CD14-positive monocyte (primary cell): ENCODE results near the gene KIF5C. TPM values are rescaled to one million over a fixed set of nuclear protein-coding genes. Genes with fewer than 3 reads are reported as not detected.

ENCODE experiments used
- DNase-seq, 3 donors: peaks; one replicate each; pipeline ENCODE4 v3.0.0-alpha.2; 2011 to 2022
- H2AFZ ChIP-seq: 2 replicates; pipeline ENCODE4 v1.6.0; 2012; ENCODE audit warnings: mild to moderate bottlenecking, low read depth, low read length, inconsistent platforms; ENCODE audit not compliant: insufficient read depth, poor library complexity, severe bottlenecking
- H3K27ac ChIP-seq, 2 donors: 1 replicate in 1 of 2; 2 replicates in 1 of 2; pipeline ENCODE4 v1.5.1; 2012 to 2013; ENCODE audit warnings: low read length in 2 of 2, control low read depth in 1 of 2, inconsistent platforms in 1 of 2, low read depth in 1 of 2, mild to moderate bottlenecking in 1 of 2
- H3K27me3 ChIP-seq, 2 donors: one replicate each; pipeline versions ENCODE4 v1.6.0 to v1.6.1; 2011 to 2013; ENCODE audit warnings: low read length in 2 of 2; ENCODE audit not compliant: control insufficient read depth in 2 of 2, insufficient read depth in 2 of 2
- H3K36me3 ChIP-seq, 2 donors: replicated peaks in 1 of 2; 1 replicate in 1 of 2; 2 replicates in 1 of 2; pipeline versions ENCODE4 v1.5.1 to v1.6.1; 2012 to 2013; ENCODE audit warnings: low read length in 2 of 2, control low read depth in 1 of 2, inconsistent platforms in 1 of 2, mild to moderate bottlenecking in 1 of 2; ENCODE audit not compliant: insufficient read depth in 2 of 2, control insufficient read depth in 1 of 2
- H3K4me1 ChIP-seq, 2 donors: 1 replicate in 1 of 2; 2 replicates in 1 of 2; pipeline versions ENCODE4 v1.5.1 to v1.6.1; 2012 to 2013; ENCODE audit warnings: low read length in 2 of 2, control low read depth in 1 of 2, inconsistent platforms in 1 of 2, mild to moderate bottlenecking in 1 of 2, moderate library complexity in 1 of 2; ENCODE audit not compliant: insufficient read depth in 2 of 2, control insufficient read depth in 1 of 2
- H3K4me2 ChIP-seq: replicated peaks from 2 replicates; pipeline ENCODE3; 2012; ENCODE audit warnings: low read length, moderate library complexity, mild to moderate bottlenecking; ENCODE audit not compliant: poor library complexity, severe bottlenecking; ENCODE audit errors: extremely low read depth
- H3K4me3 ChIP-seq, 3 experiments: fragments of 200-600 bp in 1 of 3; sonication (generic) in 1 of 3; replicated peaks in 1 of 3; 1 replicate in 2 of 3; 2 replicates in 1 of 3; pipeline ENCODE4 v1.5.1; 2011 to 2013; ENCODE audit warnings: low read length in 3 of 3, mild to moderate bottlenecking in 3 of 3, control low read depth in 2 of 3, low read depth in 2 of 3, inconsistent platforms in 1 of 3, moderate library complexity in 1 of 3
- H3K79me2 ChIP-seq: 2 replicates; pipeline ENCODE4 v1.6.0; 2012; ENCODE audit warnings: mild to moderate bottlenecking, control low read depth, inconsistent platforms, low read length, moderate library complexity; ENCODE audit not compliant: insufficient read depth
- H3K9ac ChIP-seq: 2 replicates; pipeline ENCODE4 v1.6.0; 2017; ENCODE audit warnings: low read length, mild to moderate bottlenecking; ENCODE audit not compliant: insufficient read depth, poor library complexity, severe bottlenecking
- H3K9me3 ChIP-seq, 2 donors: replicated peaks in 1 of 2; 1 replicate in 1 of 2; 2 replicates in 1 of 2; pipeline versions ENCODE4 v1.5.1 to v1.6.1; 2012 to 2013; ENCODE audit warnings: low read length in 2 of 2, control low read depth in 1 of 2; ENCODE audit not compliant: control insufficient read depth in 1 of 2, insufficient read depth in 1 of 2
- H4K20me1 ChIP-seq: 2 replicates; pipeline ENCODE4 v1.6.0; 2012; ENCODE audit warnings: mild to moderate bottlenecking, low read length, control low read depth, moderate library complexity; ENCODE audit not compliant: insufficient read depth
- H3K27ac Mint-ChIP-seq, 7 donors: one replicate each; pipeline ENCODE4 v1.8.0; 2020; ENCODE audit warnings: mild to moderate bottlenecking in 7 of 7, mixed read lengths in 7 of 7, moderate library complexity in 6 of 7, inconsistent platforms in 2 of 7
- H3K27me3 Mint-ChIP-seq, 3 donors: one replicate each; pipeline ENCODE4 v1.8.0; 2021 to 2022; ENCODE audit warnings: low read depth in 3 of 3, mild to moderate bottlenecking in 3 of 3, mixed read lengths in 3 of 3, moderate library complexity in 3 of 3, inconsistent platforms in 1 of 3
- H3K36me3 Mint-ChIP-seq, 2 donors: one replicate each; pipeline ENCODE4 v1.8.0; 2020; ENCODE audit warnings: mixed read lengths in 2 of 2, inconsistent platforms in 1 of 2, mild to moderate bottlenecking in 1 of 2
- H3K4me1 Mint-ChIP-seq: one replicate; pipeline ENCODE4 v1.8.0; 2020; ENCODE audit warnings: mild to moderate bottlenecking, mixed read lengths
- H3K4me3 Mint-ChIP-seq, 2 donors: one replicate each; pipeline ENCODE4 v1.8.0; 2020; ENCODE audit warnings: mild to moderate bottlenecking in 2 of 2, mixed read lengths in 2 of 2, moderate library complexity in 1 of 2
- H3K9me3 Mint-ChIP-seq, 7 donors: one replicate each; pipeline ENCODE4 v1.8.0; 2020 to 2022; ENCODE audit warnings: mixed read lengths in 7 of 7, mild to moderate bottlenecking in 6 of 7, moderate library complexity in 6 of 7, inconsistent platforms in 2 of 7
- CTCF ChIP-seq: fragments of 200-600 bp; IDR thresholded peaks from one replicate; pipeline ENCODE4 v1.8.0; 2022; ENCODE audit warnings: antibody characterized with exemption, mild to moderate bottlenecking
- WGBS: methylation state at CpG from one replicate; pipeline ENCODE4 v1.1.5; 2013; ENCODE audit warnings: missing lambda C conversion rate; ENCODE audit not compliant: insufficient coverage; 5-methylcytosine and 5-hydroxymethylcytosine counted together
- intact Hi-C, 2 donors: fragments of 100-400 bp; cut with micrococcal nuclease; formaldehyde crosslinking; loops; one replicate each; pipeline versions ENCODE4 v1.15.0 to v1.15.1; 2023
- polyA plus RNA-seq, 3 donors: library from polyadenylated mRNA; depleted of rRNA in 1 of 3; unstranded in 2 of 3; stranded (reverse) in 1 of 3; fragments of 300-500 nt in 2 of 3; fragments of >200 nt in 1 of 3; fragmentation: Illumina TruSeq in 2 of 3; gene quantifications; 1 replicate in 2 of 3; 2 replicates in 1 of 3; pipeline ENCODE4 v1.2.3, GENCODE V29; 2012 to 2021

The KIF5C gene
- polyA plus RNA-seq, 3 donors: 0.04 TPM; not detected in 2

GRCh38 chr2:149042881-149043280 is 167.9 kb downstream of the KIF5C start:
- Histone ChIP-seq H3K4me3 (no peak overlapping the region), H2AFZ (no peak overlapping the region), H3K36me3 (no peaks in the 10 kb centered on the region), H3K4me1 (peaks cover 0 to 10% of the 10 kb centered on the region in 2 donors), H4K20me1 (no peaks in the 10 kb centered on the region), H3K4me2 (no peak overlapping the region), H3K27me3 (peaks cover 17 to 22% of the 10 kb centered on the region in 2 donors), H3K79me2 (no peaks in the 10 kb centered on the region), H3K27ac (no peak overlapping the region), H3K9ac (no peak overlapping the region), H3K9me3 (peaks cover 0 to 3% of the 10 kb centered on the region in 2 donors)
- TF ChIP-seq CTCF: no peak
- Mint-ChIP-seq H3K4me1 (peaks cover 10% of the 10 kb centered on the region), H3K36me3 (peaks cover 0 to 2% of the 10 kb centered on the region in 2 donors), H3K27me3 (peaks cover 31 to 49% (median 33%) of the 10 kb centered on the region in 3 donors), H3K27ac (no peak overlapping the region), H3K4me3 (no peak overlapping the region), H3K9me3 (peaks cover 5 to 22% (median 11%) of the 10 kb centered on the region in 7 donors)
- no CpG with 5 or more reads among the region's 1 CpG for WGBS
- DNase-seq: no peak
- intact Hi-C loops: loop anchor here in 1 of 2 donors (10.0 kb wide), 1 partner anchor 522 kb away; no protein-coding TSS in a partner anchor

- no CpG with 5 or more reads among the region's 1 CpG for WGBS
- Histone ChIP-seq H3K27me3 (peaks cover 8 to 10% of the 10 kb centered on the region in 2 donors), H4K20me1 (no peaks in the 10 kb centered on the region), H3K79me2 (no peaks in the 10 kb centered on the region), H3K27ac (no peak overlapping the region), H2AFZ (no peak overlapping the region), H3K9ac (no peak overlapping the region), H3K4me1 (no peaks in the 10 kb centered on the region), H3K36me3 (no peaks in the 10 kb centered on the region), H3K4me3 (no peak overlapping the region), H3K9me3 (peaks cover 0 to 3% of the 10 kb centered on the region in 2 donors), H3K4me2 (no peak overlapping the region)
- Mint-ChIP-seq H3K27me3 (peaks cover 19 to 33% (median 20%) of the 10 kb centered on the region in 3 donors), H3K9me3 (peaks cover 9 to 17% (median 10%) of the 10 kb centered on the region in 7 donors), H3K4me3 (no peak overlapping the region), H3K4me1 (no peaks in the 10 kb centered on the region), H3K36me3 (no peaks in the 10 kb centered on the region), H3K27ac (no peak overlapping the region)
- no peak for TF ChIP-seq CTCF
- DNase-seq: no peak
- intact Hi-C loops: loop anchor here in 1 of 2 donors (10.0 kb wide), 1 partner anchor 520 kb away; no protein-coding TSS in a partner anchor
Measured at GRCh38 chr2:149044500-149044899, 169.5 kb downstream of the KIF5C start.
